GM21825 (cell line): ENCODE data around the gene ZIM2.
"Not testable (repeated sequence)": the region's sequence is repeated elsewhere in the genome, so short reads cannot be mapped to it uniquely, and the experiment has no call there.

Experiments used
- ATAC-seq: cut with Tn5 transposase; IDR thresholded peaks from one replicate; pipeline ENCODE4 v1.9.1; 2021; ENCODE audit warnings: mild to moderate bottlenecking, moderate library complexity; ENCODE audit not compliant: unreplicated experiment

The ZIM2 gene

GRCh38 chr19:56840451-56841192 lies at the start of gene ZIM2, which contains the start of gene PEG3:
TSS of gene ZIM2 (minus strand) at chr19:56840726. CDS start at chr19:56824277, 16,449 bp downstream.
TSS of gene PEG3 (minus strand) at chr19:56840726. CDS start at chr19:56824655, 16,071 bp downstream.
- ATAC-seq = no peak

GRCh38 chr19:56885173-56885985 lies 44.9 kb upstream of the ZIM2 start:
- no peak for ATAC-seq

- ATAC-seq = no peak
These were observed 43.9 kb upstream of the ZIM2 start for GRCh38 chr19:56884441-56884840.

- no peak for ATAC-seq
These were observed 40.2 kb upstream of the ZIM2 start for GRCh38 chr19:56880592-56881190.

GRCh38 chr19:56877069-56877715 lies 36.7 kb upstream of the ZIM2 start:
- ATAC-seq = no peak

- no peak for ATAC-seq
These were observed 35.2 kb upstream of the ZIM2 start for GRCh38 chr19:56875717-56876116.

GRCh38 chr19:56874530-56874929 lies 34.0 kb upstream of the ZIM2 start:
- ATAC-seq = no peak

- ATAC-seq = no peak
These were observed 33.0 kb upstream of the ZIM2 start for GRCh38 chr19:56873493-56873892.

- no peak for ATAC-seq
These were observed 29.4 kb upstream of the ZIM2 start for GRCh38 chr19:56869886-56870285.

GRCh38 chr19:56868446-56868845 lies 27.9 kb upstream of the ZIM2 start:
- no peak for ATAC-seq

- ATAC-seq = no peak
These were observed 26.0 kb upstream of the ZIM2 start for GRCh38 chr19:56866538-56866937.

GRCh38 chr19:56864443-56865125 lies 24.1 kb upstream of the ZIM2 start:
- no peak for ATAC-seq

- ATAC-seq = no peak
These were observed 22.2 kb upstream of the ZIM2 start for GRCh38 chr19:56862741-56863140.

- not testable (repeated sequence) for ATAC-seq
These were observed 19.9 kb upstream of the ZIM2 start for GRCh38 chr19:56860409-56860808.

GRCh38 chr19:56858026-56858425 lies 17.5 kb upstream of the ZIM2 start:
- no peak for ATAC-seq

GRCh38 chr19:56856822-56857221 lies 16.3 kb upstream of the ZIM2 start:
- ATAC-seq = no peak

- not testable (repeated sequence) for ATAC-seq
These were observed 11.8 kb upstream of the ZIM2 start for GRCh38 chr19:56852361-56852760.

GRCh38 chr19:56848166-56848565 lies 7.6 kb upstream of the ZIM2 start:
- no peak for ATAC-seq

GRCh38 chr19:56842412-56842811 lies 1.9 kb upstream of the ZIM2 start:
- ATAC-seq = no peak

GRCh38 chr19:56841193-56841543 lies 642 bp upstream of the ZIM2 start:
- ATAC-seq = no peak
